ENCODE measurements around the gene MVP.
A peak's percentile ranks its signal among the peaks of the same experiment; 100 is the strongest.
"Not testable (repeated sequence)": the region's sequence is repeated elsewhere in the genome, so short reads cannot be mapped to it uniquely, and the experiment has no call there.

MVP gene

DNA sequence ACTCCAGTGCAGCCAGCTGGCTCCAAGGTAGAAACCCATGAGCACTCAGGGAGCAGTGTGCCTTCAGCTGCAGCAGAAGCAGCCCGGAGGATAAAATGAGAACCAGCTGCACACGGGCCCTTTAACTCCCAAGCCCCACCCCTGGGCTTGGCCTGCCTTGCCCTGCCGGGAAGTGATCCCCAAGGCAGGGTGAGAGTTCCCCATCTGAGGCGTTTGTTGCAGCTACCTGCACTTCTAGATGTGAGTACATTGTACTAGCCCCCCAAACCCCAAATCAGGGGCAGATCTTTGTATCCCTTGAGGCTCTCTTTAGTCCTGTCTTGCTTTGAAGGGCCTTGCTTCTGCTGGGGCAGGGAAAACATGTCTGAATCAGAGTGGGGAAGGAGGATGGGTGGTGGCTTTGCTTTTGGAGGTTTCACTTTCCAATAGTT, at the start of gene MVP:
Gene MVP (plus strand): TSS at position 192 of the 431 bp plus-strand sequence. CDS start 10,088 bp downstream, outside the sequence.
- no peak for DNase-seq (ENCODE audit: low read depth)

GRCh38 chr16:29772330-29772729, 47.9 kb upstream of the MVP start:
- DNase-seq (ENCODE audit: low read depth), result not testable (repeated sequence)

GRCh38 chr16:29774730-29775129, 45.5 kb upstream of the MVP start:
- DNase-seq (ENCODE audit: low read depth), result no peak

- DNase-seq (ENCODE audit: low read depth), result no peak
Observed at GRCh38 chr16:29775742-29776408, 44.4 kb upstream of the MVP start.

DNA sequence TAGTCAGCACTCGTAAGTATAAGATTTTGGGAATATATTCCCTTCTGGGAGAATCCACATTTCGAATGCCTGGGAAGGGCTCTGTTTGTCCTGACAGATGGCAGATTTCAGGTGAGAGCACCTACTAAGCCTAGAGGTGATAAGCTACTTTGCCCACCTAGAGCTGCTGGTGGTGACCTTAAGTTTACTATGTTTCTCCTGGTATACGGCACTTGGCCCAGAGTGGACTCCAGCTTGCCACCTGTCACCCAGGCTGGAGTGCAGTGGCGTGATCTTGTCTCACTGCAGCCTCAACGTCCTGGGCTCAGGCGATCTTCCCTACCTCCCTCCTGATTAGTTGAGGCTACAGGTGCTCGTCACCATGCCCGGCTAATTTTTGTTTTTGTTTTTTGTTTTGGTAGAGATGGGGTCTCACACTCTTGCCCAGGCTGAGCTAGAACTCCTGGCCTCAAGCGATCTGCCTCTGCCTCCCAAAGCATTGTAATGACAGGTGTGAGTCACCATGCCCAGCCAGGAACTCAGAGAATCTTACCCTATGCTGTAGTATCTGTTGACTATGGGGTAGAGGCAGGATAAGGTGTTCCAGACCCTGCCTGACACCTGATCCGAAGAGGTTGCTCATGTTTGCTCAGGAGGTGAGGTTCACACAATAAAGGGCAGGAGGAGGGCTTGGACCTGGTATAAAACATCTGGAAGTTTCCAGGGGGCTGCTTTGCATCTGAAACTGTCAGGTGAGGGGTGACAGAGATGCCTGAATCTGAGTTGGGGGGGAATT, 42.5 kb upstream of the MVP start, which contains the start of gene ZG16:
Gene ZG16 (plus strand): TSS at position 681 of the 775 bp plus-strand sequence. CDS start 1,011 bp downstream, outside the sequence.
- no peak for DNase-seq (ENCODE audit: low read depth)

DNA sequence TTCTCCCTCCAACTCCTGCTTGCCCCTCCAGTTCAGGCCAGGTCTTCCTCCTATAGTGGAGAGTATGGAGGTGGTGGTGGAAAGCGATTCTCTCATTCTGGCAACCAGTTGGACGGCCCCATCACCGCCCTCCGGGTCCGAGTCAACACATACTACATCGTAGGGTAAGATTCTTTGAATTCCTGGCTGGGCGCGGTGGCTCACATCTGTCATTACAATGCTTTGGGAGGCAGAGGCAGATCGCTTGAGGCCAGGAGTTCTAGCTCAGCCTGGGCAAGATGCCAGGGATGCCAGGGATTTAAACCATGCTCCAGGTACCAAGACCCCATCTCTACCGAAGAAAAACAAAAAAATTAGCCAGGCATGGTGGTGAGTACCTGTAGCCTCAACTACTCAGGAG, 40.8 kb upstream of the MVP start:
- no peak for DNase-seq (ENCODE audit: low read depth)

DNA sequence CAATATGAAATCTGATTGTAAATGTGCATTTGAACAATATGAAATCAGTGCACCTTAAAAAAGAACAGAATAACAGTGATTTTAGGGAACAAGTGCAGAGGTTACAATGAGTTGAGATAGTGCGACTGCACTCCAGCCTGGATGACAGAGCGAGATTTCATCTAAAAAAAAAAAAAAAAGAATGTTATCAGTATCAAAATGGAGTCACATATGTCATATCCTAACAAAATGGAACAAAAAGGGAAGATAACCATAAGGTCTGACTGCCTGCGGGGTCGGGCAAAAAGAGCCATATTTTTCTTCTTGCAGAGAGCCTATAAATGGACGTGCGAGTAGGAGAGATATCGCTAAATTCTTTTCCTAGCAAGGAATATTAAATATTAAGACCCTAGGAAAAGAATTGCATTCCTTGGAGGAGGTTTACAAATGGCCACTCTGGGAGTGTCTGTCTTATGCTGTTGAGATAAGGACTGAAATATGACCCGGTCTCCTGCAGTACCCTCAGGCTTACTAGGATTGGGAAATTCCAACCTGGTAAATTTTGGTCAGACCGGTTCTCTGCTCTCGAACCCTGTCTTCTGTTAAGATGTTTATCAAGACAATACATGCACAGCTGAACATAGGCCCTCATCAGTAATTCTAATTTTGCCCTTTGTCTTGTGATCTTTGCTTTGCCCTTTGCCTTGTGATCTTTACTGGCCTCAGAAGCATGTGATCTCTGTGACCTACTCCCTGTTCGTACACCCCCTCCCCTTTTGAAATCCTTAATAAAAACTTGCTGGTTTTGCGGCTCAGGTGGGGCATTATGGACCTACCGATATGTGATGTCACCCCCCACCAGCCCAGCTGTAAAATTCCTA, 36.9 kb upstream of the MVP start:
- DNase-seq (ENCODE audit: low read depth), result not testable (repeated sequence)

DNA sequence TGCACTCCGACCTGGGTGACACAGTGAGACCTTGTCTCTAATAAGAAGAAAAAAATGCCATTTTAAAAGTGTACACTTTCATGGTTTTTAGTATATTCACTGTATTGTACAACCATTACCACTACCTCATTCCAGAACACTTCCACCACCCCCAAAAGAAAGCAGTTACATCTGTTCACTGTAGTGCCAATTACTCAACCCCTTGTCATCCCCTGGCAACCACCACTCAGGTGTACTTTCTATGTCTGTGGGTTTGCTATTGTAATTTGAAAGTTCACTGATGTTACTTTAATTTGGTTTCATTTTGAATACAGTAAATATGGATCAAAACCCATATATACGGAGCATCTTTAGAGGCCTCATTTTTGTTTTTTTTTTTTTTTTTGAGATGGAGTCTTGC, 36.1 kb upstream of the MVP start:
- DNase-seq (ENCODE audit: low read depth), result no peak

DNA sequence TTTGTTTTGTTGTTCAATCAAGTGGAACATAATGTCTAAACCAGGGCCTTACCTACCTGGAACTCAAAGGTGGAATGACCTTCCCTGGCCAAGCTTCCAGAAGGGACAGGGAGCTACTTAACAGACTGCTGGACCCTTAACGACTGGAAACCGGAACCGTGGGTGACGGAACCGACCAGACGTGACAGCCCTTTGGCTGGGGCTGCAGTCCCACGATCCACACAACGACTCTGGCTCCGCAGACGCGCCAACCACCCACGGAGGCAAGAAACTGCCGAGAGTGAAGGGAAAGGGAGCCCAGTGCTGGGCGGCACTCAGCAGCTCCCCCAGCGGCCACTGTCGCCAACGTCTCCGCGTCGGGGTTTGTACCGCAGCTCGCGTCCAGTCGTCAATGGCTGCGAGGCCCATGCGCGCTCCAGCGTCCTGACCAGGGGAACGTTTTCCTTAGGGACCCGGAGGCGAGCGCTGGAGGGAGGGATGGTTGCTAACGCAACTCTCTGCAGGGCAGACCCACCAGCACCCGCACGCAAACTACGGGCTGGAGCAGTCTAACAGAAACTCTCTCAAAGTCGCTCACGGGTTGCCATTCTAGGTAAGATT, 35.3 kb upstream of the MVP start:
- no peak for DNase-seq (ENCODE audit: low read depth)

DNA sequence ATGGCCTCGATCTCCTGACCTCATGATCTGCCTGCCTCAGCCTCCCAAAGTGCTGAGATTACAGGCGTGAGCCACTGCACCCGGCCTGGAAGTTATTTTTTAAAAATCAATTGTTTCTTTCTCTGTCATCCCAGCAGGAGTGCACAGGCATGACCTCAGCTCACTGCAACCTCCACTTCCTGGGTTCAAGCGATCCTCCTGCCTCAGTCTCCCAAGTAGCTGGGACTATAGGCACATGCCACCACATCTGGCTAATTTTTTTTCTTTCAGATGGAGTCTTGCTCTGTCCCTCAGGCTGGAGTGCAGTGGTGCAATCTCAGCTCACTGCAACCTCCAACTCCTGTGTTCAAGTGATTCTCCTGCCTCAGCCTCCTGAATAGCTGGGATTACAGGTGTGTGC, 33.1 kb upstream of the MVP start:
- not testable (repeated sequence) for DNase-seq (ENCODE audit: low read depth)

GRCh38 chr16:29789775-29790182, 30.5 kb upstream of the MVP start:
- DNase-seq (ENCODE audit: low read depth), result no peak

GRCh38 chr16:29790183-29790948, 29.9 kb upstream of the MVP start, which contains the start of gene KIF22:
Gene KIF22 (plus strand): TSS chr16:29790751. CDS start chr16:29790760, 9 bp downstream.
- peak; percentile 97 for DNase-seq (ENCODE audit: low read depth)

DNA sequence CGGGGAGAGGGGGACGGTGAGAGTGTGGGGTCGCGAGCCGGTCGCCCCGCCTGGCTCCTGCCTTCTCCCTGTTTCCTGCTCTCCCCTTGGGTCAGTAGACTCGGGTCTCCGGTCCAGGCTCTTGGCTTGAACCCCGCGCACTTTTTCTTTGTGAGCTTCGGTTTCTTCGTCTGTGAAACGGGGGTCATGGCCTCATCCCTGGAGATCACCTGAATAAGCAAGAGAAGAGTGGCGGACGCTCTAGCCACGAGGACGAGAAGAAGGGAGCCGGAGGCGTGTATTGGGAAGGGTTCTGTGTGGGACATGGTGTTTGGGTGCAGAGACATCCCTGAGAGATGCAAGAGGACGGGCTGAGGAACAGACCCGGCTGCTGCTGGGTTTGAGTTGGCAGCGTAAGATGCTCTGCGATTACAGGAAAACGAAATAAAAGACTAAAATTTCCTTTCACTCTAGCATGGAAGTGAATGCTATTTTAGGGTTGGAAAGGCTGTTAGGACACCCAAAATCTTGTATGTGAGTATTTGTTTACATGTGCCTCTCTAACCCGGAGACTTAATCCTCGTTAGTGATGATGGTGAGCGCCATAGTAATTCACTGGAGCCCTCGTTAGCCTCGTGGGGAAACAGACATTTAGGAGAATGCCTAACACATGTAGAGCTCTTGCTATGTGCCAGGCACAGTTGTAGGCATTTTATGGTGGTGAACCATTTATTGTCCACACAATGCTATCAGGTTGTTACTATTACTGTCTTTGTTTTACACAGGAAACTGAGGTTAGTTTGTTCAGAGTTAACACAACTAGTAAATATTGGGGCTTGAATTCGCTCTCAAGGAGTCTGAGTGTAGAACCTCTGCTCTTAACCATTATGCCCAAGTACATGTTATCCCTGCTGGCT, 29.1 kb upstream of the MVP start:
- DNase-seq (ENCODE audit: low read depth), result no peak

DNA sequence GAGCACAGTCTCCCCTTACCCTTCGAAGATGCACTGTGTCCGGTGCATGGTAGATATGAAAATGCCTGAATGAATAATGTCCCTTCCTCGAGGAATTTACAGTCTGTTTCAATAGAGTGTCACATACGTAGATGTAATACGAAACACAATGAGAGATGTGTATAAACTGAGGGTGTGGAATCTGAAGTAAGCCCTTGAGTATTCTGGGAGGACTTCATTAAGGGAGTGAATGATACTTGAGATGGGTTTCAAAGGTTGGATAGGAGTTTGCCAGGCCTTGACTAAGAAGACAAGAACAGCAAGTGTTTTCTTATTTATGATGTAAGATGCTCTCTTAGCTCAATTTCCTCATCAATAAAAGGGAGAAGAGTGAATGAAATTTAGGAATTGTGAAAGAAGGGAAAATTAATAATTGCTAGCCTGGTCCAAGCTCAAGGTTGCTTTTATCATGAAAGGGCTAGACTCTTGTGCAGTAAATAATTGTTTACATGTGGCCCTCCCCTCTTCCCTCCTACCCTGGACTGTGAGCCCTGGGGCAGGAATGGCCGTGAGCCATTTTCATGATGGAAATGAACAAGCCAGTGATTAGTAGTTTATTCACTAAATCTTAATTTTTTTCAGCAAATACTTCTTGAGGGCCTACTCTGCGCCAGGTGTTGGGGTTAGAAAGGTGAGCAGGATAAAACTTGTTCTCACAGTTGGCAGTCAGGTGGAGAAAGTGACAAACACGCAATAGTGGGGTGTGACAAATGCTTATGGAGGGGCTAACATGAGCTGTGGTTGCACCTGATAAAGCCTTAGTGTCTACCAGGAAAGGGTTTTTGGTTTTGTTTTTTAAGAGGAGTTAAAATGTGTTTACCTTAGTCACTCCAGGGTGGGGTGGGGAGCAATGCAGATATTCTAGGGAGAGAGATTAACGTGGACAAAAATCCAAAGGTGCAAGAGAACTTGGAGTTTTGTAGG, 28.1 kb upstream of the MVP start:
- no peak for DNase-seq (ENCODE audit: low read depth)

DNA sequence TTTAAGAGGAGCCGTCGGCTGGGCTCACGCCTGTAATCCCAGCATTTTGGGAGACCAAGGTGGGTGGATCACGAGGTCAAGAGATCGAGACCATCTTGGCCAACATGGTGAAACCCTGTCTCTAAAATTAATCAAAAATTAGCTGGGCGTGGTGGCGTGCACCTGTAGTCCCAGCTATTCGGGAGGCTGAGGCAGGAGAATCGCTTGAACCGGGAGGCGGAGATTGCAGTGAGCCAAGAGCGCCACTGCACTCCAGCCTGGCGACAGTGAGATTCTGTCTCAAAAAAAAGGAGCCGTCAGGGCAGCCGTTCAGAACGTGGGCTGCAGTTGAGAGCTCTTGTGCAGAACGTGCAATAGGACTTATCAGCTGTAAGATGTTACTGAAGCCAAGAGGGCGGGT, 27.1 kb upstream of the MVP start:
- not testable (repeated sequence) for DNase-seq (ENCODE audit: low read depth)

- no peak for DNase-seq (ENCODE audit: low read depth)
Observed at GRCh38 chr16:29794231-29794710, 26.0 kb upstream of the MVP start.

- no peak for DNase-seq (ENCODE audit: low read depth)
Observed at GRCh38 chr16:29802416-29802935, 17.8 kb upstream of the MVP start.

GRCh38 chr16:29804020-29804419, 16.2 kb upstream of the MVP start:
- DNase-seq (ENCODE audit: low read depth), result no peak
